ENCODE measurements around the gene GTF3C2.
"Not testable (repeated sequence)": the region's sequence is repeated elsewhere in the genome, so short reads cannot be mapped to it uniquely, and the experiment has no call there.

GTF3C2 gene

DNA sequence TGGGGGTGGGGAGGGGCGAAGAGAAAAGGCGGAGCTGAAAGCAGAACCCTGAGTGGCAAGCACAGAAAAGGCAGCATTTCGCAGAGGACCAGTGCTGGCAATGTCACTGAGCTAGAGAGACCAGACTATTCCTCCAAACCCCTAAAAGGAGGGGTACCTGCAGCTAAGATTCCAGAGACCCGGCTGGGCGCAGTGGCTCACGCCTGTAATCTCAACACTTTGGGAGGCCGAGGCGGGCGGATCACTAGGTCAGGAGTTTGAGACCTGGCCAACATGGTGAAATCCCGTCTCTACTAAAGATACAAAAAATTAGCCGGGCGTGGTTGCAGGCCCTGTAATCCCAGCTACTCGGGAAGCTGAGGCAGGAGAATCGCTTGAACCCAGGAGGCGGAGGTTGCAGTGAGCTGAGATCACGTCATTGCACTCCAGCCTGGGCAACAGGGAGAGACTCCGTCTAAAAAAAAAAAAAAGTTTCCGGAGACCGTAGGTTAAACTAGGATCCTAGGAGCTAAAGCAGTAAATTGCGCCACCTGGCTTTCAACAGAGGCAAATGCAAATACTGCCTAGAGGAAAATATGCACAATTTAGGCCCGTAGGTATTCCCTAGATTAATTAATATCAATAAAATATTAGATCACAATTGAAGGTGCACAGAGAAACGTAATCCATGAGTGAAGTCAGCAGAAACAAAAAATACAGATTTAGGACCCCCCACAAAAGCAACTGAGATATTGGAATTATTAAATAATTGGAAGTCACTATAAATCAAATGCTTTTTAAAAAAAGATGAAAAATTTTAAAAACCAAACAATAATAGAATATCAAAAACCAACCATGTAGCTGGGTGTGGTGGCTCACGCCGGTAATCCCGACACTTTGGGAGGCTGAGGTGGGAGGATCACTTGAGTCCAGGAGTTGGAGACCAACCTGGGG, 53.2 kb downstream of the GTF3C2 start:
- no peak for DNase-seq (ENCODE audit: extremely low spot score, insufficient read length, low read depth)
- peak; percentile 82 for FAIRE-seq

DNA sequence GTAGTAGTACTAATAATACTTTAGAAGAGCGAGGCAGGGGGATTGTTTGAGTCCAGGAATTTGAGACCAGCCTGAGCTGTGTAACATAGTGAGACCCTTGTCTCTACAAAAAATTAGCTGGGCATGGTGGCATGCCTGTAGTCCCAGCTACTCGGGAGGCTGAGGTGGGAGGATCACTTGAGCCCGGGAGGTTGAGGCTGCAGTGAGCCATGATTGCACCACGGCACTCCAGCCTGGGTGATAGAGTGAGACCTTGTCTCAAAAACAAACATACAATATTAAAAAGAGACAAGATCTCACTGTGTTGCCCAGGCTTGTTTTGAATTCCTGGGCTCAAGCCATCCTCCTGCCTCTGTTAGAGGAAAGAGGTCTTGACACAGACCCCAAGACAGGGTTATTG, 56.0 kb downstream of the GTF3C2 start:
- not testable (repeated sequence) for DNase-seq (ENCODE audit: extremely low spot score, insufficient read length, low read depth); FAIRE-seq

DNA sequence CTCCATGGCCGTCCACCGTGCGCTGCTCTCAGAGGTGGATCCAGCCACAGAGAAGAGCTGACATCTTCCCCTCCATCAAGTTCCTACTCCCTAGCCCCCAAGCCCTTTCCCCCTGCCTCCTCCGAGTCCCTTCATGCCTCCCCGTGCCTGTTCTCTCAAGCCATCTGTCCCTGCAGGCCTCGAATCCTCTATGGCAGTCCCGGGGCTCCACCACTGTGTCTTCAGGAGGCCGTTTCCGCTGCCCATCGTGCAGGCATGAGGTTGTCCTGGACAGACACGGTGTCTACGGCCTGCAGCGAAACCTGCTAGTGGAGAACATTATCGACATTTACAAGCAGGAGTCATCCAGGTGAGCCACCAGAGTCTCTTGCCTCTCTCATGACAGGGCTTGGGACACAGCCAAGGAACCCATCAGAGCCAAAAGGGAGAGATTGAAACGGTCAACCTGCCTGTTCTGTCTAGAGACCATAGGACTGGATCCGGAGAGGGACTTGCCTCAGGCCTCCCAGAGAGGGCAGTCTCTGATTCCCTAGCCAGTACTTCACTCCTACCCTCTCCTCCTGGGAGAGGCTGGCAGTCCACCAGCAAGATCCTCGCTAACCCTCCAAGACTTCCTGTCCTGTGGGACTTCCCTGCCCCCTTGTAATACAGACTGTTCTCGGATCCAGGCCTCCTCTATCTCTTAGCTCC, 58.0 kb downstream of the GTF3C2 start:
- FAIRE-seq, result no peak
- no peak for DNase-seq (ENCODE audit: extremely low spot score, insufficient read length, low read depth)

DNA sequence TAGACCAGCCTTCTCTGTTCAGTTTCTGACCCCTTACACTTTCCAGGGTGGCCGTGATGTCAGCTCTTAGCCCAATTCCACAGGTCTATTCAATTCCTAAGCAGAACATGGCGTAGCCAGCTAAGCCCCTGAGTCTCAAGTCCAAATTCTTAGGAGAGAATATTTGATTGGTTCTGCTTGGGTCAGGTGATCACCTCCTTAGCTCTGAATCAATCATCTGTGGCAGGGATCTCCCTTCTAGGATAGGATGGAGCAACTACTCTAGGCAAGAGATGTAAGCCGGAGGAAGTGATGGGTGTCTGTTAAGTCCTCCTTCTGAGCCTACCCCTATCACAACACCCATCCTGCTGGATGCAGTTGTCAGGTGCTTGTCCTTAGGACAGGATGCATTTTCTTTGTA, 59.4 kb downstream of the GTF3C2 start:
- DNase-seq (ENCODE audit: extremely low spot score, insufficient read length, low read depth) (no peak), FAIRE-seq (no peak)

DNA sequence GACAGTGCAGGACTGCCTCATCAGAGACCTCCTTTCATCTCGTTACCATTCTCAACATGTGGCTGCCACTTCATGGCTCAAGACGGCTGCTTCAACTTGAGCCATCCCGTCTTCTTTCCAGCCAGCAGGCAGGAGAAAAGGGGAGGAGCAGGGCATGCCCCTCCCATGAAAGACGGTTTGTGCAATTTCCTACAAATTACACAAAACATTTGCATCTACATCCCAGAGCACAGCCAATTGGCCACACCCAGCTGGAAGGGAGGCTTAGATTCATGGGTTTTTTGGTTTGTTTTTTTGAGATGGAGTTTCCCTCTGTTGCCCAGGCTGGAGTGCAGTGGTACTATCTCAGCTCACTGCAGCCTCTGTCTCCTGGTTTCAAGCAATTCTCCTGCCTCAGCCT, 60.1 kb downstream of the GTF3C2 start:
- no peak for FAIRE-seq

DNA sequence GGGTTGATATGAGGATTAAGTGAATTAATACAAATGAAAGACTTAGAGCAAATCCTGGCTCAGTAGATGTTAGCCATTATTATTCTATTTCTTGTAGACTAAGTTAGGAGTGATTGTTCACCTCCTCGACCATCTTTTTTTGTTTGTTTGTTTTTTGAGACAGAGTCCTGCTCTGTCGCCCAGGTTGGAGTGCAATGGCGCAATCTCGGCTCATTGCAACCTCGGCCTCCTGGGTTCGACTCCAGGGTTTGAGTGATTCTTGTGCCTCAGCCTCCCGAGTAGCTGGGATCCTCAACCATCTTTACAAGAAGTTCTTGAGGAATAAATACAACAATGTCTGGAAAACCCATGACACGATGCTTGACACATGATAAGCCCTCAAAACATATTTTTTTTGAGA, 61.6 kb downstream of the GTF3C2 start:
- no peak for DNase-seq (ENCODE audit: extremely low spot score, insufficient read length, low read depth)
- no peak for FAIRE-seq

More for the DNA sequence above, 60.1 kb downstream of the GTF3C2 start:
- DNase-seq (ENCODE audit: extremely low spot score, insufficient read length, low read depth), result no peak

DNA sequence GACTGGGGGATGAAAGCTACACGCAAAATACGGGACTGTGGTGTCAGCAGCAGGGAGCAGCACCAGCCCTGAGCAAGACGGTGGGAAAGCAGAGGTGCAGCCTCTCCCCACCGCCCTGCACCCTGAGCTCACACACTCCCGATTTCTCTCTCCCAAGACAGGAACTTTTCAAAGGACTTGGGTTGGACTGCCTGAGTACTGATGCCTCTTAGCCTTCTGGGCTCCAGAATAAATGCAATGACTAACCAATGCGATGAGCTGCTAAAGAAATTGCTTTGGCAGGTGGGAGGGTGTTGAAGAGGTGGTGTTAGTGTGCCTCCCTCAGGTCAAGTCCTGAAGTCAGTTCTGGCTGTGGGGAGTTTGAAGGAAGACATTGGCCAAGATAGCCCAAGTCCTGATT, 64.7 kb downstream of the GTF3C2 start:
- no peak for DNase-seq (ENCODE audit: extremely low spot score, insufficient read length, low read depth)
- no peak for FAIRE-seq

DNA sequence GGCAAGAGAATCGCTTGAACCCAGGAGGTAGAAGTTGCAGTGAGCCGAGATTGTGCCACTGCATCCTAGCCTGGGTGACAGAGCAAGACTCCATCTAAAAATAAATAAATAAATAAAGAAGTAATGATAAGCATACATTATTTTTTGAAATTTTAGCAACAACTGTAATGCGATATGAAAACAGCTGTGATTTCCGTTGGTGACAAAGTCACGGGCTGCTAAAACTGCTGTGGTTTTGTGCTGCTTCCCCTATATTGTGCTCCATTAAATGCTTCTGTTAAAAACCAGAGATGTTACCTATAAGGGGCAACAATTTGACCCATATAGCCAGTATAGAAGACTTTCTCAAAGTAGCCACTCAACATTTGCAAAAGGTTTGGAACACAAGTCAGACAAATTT, 66.0 kb downstream of the GTF3C2 start:
- FAIRE-seq (no peak), DNase-seq (ENCODE audit: extremely low spot score, insufficient read length, low read depth) (no peak)

DNA sequence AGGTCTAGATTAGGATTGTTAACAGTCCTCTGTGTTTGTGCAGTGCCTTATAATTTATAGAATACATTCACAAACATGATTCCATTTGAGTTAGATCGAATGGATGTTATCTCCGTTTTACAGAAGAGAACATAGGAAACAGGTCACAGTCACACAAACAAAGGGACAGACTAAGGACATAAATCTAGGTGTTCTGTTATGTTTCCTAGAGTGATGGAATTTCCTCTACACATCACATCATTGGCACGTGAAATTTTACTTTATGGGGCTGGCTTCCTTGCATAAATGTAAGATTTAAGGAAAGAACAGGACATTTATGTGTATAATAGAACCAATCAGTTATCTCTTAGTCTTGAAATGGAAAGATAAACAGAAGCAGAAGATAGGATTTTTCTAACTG, 68.0 kb downstream of the GTF3C2 start:
- FAIRE-seq (no peak), DNase-seq (ENCODE audit: extremely low spot score, insufficient read length, low read depth) (no peak)

DNA sequence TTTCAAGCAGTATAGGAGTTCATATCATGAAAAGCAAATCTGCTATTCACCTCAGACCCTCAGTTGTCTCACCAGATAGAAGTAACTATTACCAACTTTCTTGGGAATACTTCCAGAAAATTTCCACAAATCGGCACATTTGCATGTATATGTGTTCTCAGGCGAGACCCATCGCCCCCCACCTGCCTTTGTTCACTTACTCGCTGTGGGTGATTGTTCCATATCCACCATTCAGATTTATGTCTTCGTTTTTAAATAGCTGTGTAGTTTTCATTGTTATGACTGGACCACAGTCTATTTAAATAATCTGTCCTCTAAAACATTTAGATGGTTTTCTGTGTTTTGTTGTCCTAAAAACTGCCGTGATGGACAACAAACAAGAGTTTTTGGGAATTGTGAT, 71.1 kb downstream of the GTF3C2 start:
- DNase-seq (ENCODE audit: extremely low spot score, insufficient read length, low read depth), result no peak
- no peak for FAIRE-seq

DNA sequence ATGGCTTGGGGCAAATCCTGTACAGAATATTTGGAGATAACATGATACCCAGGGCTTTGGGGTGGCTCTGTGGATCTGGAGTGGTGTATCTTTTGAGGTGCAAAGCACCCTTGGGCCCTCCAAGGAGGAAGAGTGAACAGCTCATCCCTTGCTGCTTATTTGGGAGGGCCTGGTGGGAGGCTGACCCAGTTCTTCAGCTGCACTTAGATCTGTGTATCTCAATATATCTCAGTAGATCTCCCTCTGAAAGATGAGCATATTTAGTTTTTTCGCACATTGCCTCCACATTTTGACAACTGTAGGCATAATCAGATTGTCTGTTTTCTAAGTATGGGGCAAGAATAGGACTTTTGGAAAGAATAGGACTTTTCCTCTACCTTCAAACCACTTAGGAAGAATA, 71.6 kb downstream of the GTF3C2 start:
- DNase-seq (ENCODE audit: extremely low spot score, insufficient read length, low read depth), result no peak
- no peak for FAIRE-seq

DNA sequence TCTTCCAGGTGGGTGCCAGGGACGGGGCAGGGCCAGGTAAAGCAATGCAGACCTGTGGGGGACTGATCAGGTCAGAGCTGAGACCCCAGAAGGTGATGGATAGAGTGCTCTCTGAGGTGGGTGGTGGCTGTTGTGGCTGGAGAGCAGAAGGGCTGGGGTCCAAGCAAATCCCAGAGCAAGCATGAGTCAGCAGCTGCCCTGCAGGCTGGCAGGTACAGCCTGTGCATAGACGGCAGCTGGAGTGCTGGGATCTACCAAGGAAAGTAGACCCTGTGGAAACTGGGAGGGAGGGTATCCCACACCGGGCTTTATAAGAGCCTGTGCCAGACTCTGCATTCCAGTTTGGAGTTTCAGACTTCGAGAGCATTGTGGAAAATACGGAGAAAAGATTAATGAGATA, 73.7 kb downstream of the GTF3C2 start:
- no peak for DNase-seq (ENCODE audit: extremely low spot score, insufficient read length, low read depth)
- FAIRE-seq, result no peak

DNA sequence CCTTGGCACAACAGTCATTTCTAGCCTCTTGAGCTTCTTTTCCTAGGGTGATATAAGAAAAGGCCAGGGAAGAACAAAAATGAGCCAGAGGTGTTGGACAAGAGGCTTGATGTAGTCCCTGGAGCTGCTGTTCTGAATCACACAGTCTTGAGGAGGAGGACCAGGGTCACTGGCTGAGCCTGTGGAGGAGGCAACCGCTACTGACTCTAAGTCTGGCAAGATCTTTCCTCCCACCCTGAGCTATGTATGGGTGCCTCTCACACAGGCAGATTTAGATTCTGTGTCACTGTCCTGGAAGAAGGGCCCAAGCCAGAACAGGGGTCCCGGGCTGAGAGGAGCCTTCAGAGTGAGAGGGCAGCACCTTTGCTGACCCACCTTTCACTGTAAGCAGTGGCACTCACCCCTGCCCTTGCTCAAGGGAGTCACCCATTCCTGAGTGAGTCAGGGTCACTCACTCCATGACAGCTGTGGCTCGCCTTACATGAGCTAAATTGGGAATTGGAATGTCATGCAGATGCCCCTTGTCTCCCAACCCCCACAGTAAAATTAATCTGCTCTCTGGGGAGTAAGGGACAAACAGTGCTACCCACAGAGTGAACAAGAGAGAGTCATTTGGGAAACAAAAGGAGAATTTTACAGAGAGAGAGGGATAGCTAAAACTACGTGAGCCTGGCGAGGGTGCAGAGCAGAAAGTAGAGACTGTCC, 74.6 kb downstream of the GTF3C2 start, which contains the start of gene TRIM54:
Gene TRIM54, plus strand, starts transcription at position 575 of the 705 bp plus-strand sequence. CDS start 303 bp downstream, outside the sequence.
- DNase-seq (ENCODE audit: extremely low spot score, insufficient read length, low read depth) (no peak), FAIRE-seq (no peak)

DNA sequence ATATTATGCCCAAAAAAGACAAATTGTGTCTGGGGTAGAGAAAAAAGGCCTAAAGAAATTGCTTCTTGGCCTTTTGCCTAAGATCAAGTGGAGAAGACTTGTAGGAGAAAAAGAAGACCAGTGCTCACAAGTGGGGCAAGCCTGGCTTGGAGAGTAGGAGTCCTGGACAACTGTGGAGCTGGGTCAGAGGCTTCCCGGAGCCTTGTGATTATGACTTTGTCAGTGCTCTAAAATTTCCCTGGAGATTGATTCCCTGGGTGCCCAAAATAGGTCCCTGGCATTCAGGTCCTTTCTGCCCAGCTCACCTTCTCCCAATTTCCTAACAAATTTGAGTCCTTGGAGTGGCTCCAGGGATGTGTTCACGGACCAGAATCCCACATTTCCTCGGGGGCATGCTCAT, 75.1 kb downstream of the GTF3C2 start:
- no peak for FAIRE-seq
- no peak for DNase-seq (ENCODE audit: extremely low spot score, insufficient read length, low read depth)

DNA sequence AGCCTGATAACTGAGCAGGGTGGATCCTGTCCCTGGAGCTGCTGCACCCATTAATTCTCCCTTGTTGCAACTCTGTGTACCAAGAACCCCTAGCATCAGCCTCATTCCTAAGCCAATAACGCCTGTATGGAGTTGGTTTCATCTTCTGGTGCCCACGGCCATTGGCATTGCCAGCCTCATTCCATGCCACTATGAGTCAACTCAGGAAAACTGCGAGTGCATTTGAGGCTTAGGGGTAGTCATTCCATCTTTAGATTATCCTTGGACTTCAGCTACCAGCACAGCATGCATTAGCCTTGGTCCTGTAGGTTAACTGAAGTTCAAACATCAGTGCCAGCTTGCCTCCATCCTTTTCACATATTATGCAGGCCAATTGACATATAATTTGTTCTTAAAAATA, 75.7 kb downstream of the GTF3C2 start:
- FAIRE-seq, result no peak
- DNase-seq (ENCODE audit: extremely low spot score, insufficient read length, low read depth), result no peak

DNA sequence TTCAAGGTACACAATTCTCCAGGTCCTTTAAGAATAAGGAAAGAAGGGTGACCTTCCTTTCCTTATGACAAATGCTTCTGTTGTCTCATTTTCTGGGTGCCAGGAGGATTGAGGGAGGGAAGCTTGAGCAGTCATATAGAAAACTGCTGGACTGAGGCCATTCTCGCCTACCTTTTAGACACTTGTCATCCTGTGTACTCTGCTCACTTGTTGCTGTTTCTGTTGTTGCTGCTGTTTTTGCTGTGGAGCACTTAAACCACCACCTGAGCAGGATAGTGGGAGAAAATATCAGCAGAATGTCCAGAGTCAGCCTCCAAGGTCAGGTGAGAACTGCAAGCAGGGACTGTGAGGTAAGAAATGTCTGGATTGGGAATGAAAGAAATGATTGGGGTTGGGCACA, 78.6 kb downstream of the GTF3C2 start:
- no peak for FAIRE-seq

More for the DNA sequence above, 78.6 kb downstream of the GTF3C2 start:
- DNase-seq (ENCODE audit: extremely low spot score, insufficient read length, low read depth), result no peak

Measured in GM18507 (cell line).